Stimulated activated CD4-positive, alpha-beta T cell treated with anti-CD3 and anti-CD28 coated beads, Interleukin-4, amount 100 ng/mL, for 24 hours (primary cell): ENCODE measurements around the gene THSD4.

Experiments
- DNase-seq: peaks from one replicate; pipeline ENCODE4 v3.0.0-alpha.2; 2020

THSD4 gene

DNA sequence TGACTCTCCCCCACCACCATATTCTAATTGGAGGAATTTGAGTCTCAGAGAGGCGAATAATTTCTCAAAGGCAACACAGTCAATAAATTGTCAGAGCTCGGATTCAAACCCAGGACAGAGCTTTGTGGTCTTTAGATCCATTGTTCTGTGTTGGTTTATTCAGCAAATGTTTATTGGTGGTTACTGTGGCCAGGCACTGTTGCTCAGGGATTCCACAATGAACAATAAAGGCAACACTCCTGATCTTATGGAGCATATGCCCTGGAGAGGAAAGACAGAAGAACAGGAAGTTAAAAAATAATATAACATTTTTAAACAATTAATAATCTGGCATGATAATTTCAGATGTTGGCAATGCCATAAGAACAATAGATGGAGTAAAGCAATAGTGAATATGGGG, 403.4 kb downstream of the THSD4 start:
- DNase-seq = no peak

DNA sequence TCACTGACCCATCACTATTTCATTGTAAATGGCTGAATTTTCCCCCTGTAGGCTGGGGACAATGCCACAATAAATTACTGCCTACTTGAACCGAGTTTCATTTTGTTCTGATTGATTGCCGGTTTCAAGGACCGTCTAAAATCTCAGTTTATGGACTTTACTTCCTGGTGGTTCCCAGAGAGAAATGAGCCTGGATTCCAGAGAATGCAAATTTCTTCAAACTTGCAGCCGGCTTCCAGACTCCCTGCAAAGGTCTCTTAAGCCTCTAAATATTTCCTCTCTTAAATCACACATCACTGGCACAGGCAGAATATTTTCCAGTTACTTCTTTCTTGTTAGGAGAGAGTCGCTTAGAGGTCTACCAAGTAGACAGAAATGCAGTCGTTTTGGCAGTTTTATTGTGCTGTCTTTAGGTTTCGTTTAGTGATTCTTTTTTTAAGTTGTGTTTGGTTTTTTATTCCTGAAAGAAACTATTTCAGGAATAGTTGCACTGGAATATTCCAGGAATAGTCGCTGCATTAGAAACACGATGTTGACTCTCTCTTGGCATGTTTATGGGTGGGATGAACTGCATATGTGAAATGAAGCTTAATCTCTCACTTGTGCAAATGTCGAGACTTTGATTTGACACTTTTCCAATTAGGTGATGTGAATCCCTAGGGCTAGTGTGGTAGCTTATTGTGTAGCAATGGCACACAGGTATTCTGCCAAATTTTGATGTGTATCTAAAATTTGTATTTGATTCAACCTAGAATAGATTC, 411.0 kb downstream of the THSD4 start:
- no peak for DNase-seq

DNA sequence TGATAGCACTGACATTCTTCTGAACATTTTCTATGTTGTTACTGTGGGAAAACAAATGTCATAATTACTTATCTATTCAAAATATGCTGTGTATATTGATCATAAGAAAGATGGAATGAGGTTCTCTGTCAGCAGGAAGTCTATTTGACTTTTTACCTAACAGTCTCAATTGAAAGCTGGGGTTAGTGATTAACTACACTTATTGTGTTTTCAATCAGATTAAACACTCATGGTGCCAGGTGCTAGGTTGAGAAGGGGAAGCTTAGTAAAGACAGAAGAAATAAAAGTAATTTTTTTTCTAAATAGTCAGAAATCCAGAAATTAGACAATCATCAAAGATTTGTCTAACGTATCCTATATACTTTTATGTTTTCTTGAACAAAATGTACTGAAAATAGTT, 414.1 kb downstream of the THSD4 start:
- DNase-seq = no peak

DNA sequence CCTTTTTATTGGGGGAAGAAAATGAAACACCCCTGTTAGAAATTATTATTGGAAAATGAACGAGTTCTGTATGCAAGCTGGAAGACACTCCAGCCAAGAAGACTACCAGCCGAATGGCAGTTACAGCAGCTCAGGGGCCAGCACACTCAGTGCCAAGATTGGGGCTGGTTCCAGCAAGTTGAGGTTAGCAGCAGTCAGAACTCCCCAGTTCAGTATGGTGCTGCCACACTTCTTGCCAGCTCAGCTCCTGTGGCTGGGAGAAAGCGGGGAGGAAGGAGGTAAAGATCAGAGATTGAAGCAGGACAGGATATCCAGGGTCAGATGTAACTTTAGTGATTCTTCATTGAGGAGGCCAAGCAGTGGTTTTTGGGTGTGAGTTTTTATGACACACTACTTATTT, 414.8 kb downstream of the THSD4 start:
- DNase-seq = no peak

DNA sequence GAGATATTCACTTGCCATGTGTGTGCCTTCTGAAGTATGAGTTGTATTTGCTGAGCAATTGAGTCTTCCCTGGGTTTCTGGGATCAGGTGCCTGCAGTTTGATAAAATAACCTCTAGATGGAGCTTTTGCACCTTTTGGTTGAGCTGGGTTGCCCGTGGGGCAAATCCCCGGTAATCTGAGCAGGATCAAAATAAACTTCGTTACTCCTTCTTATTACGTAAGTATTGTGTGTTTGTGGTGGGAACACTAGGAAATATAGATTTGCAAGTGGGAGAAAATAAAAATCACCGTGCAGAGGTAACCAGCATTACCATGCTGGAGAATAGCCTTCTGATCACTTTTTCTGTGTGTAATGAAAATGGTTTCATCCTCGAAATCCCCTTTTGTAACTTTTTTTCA, 417.7 kb downstream of the THSD4 start:
- DNase-seq = no peak

DNA sequence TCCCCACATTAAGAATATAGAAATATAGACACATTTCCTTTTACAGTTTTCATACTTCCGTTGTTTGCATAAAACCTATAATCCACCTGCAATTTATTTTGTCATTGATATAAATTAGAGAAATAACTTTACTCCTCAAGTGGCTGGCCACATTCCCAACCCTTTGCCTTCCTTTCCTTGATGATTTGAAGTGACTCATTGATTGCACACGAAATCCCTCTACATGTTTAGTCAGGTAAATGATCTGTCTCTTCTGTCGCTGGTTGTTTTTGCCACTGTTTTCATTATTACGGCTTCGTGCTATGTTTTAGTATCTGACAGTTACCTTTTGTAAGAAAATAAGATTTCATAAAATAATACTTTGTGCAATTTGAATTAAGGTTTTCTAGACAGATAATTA, 422.9 kb downstream of the THSD4 start:
- DNase-seq = no peak

DNA sequence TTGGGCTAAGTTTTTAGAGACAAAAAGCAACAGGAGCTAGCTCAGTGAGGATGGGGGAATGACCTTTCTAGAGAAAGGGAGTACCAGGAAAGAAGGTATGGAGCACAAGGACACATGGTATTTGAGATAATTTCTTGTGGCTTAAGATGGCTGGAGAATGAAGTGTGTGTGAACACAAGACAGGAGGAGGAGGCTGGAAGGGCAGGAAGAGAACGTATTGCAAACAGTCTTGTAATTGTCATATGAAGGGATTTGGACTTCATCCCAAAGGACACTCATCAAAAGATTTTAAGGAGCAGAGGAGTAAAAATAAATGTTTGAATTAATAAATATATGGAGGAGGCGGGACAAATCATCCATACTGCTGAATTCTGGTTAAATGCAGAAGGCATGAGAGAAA, 426.5 kb downstream of the THSD4 start:
- no peak for DNase-seq

DNA sequence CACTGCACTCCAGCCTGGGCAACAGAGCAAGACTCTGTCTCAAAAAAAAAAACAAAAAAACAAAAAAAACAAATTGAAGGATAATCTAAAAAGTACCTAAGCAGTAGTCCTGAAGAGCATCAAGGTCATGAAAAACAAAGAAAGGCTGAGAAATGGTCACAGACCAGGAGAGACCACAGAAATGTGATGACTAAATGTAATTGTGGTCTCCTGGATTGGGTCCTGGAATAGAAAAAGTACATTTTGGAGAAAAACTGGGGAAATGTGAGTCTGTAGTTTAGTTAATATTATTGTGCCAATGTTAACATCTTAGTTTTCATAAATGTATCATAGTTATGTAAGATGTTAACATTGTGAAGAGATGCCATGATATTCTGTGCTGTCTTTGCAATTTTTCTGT, 427.6 kb downstream of the THSD4 start:
- DNase-seq = no peak

DNA sequence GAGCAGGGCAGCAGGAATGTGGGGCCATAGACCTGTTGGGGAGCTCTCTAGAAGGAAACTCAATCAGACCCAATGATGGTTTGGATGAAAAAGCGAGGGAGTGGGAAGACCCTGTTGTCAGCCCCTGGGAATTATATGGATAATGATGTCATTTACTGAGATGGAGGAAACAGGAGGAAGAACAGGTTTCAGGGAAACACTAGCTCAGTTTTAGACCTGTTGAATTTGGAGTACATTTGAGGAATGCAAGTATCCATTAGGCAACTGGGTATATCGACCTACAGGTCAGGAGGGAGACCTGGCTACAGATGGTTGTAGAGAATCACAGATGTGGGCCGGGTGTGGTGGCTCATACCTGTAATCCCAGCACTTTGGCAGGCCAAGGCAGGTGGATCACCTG, 428.1 kb downstream of the THSD4 start:
- DNase-seq = no peak

DNA sequence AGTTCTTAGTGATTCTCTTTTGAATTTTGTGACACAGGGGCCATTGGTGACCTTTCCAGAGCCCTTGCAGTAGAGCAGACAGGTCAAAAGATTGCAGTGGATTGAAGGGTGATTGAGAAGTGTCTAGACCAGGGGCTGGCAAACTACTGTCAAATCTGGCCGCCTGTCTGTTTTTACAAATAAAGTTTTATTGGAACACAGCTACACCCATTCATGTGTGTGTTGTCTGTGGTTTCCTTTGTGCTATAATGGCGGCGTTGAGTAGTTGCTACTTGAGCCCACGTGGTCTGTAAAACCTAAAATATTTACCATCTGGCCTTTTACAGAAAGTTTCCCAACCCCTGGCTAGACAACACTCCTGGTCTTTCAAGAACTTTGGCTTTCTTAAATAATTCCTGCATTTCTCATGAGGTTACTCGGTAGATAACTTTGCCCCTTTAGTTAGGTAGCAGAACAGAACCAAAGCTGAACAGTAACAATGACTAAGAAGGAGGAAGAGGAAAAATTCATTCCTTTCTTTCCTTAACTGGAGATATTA, 430.0 kb downstream of the THSD4 start:
- no peak for DNase-seq

DNA sequence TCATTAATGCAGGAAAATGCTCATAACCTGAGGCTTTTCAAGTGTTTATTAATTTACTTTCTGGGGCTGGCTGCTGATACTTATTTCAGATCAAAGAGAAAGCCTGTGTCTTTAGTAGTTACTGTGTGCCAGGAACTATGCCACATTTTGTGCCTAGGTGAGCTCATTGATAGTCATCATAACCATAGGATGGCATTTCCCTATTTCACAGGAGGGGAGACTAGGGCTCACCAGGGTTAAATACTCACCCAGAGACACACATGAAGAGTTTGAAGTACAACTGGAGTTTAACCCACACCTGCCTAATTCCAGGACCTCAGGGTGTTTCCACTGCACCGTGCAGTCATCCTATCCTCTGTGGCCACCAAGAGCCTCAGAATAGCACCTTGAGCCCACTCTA, 430.7 kb downstream of the THSD4 start:
- DNase-seq = no peak

DNA sequence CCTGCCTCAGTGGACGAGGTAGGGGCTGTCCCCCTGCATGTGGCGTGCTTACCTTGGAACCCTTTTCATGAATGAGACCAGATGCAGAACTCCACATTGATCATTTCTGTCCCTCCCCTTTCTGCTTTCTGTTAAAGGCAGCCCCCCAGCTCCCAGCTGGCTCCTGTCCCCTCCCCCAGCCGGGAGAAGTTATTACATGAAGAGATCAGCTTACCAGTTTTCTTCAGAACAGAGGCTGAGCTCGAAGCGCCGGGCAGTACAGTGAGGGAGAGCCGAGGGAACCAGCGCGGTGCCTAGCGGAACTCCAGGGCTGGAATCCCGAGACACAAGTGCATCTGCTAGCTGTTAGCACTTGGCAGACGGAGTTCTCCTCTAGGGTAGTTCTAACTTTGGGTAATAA, 431.7 kb downstream of the THSD4 start:
- no peak for DNase-seq

DNA sequence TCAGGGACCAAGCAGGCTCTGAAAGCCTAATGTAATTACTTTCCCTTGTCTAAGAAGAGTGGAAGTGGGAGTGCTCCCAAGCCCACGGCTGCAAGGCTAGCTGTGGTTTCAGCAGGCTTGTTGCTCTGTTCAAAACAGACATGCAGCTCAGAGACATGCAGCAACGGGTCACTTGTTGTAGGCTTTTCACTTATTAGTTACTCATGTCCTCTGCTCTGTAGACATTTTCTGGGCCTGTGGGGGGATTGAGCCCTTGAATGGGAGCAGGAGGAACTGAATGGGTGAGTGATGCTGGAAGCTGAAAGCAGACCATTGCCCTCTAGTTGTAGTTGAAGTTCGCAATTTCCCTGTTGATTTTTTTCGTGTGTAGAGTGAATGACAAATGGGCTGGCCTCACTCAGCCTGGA, 433.1 kb downstream of the THSD4 start:
- no peak for DNase-seq

DNA sequence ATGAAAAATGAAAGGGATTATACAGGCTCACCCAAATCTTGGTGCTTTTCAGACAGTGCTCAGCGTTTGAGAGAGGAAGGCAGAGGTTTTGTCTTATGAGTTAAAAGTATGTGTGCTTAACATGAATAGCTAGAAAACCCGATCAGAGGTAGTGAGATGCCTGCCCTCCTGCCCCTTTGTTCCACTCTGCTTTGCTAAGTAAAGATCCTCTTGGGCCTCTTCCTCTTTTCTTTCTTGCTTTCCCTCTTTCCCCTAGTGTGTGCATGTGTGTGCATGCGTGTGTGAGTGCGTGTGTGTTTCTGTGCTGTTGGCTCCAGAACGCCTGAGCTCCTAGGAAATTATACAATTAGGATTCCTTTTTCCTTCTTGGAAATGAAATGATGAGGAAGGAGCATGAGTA, 433.8 kb downstream of the THSD4 start:
- DNase-seq = no peak

DNA sequence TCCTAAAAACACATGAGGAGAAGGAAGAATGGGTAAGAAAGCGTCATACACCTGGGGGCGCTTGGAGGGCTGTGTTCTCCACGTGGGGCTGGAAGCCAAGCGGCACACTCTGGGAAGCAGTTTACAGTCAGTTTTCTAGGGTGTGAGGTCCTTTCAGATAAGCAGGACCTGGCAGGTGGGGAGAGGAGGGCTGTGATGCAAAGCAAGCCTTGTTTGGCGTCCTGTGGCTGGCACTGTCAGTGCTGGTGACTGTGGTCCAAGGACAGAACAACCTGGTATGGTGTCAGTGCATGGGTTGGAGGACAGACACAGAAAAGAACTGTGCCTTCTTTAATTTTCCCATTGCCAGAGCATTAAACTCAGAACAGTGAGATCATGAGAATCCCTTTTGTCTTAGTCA, 434.4 kb downstream of the THSD4 start:
- DNase-seq = no peak

DNA sequence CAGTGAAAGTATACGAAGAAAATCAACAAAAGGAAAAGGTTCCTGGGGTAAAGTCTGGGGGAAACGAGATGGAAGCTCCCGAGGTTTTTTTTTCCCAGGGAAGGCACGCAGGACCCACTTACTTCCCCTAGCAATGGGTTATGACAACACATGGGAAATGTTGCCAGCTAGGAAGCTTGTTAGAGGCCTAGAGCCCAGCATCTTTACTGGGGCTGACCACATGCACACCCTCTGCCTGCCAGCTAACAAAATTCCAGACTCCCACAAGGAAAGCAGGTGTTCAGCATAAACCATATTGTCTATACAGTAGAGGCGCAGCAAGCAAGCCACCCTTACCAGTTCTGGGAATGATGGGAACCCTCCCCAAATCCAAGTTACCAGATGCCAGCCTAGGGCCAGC, 436.3 kb downstream of the THSD4 start:
- no peak for DNase-seq

DNA sequence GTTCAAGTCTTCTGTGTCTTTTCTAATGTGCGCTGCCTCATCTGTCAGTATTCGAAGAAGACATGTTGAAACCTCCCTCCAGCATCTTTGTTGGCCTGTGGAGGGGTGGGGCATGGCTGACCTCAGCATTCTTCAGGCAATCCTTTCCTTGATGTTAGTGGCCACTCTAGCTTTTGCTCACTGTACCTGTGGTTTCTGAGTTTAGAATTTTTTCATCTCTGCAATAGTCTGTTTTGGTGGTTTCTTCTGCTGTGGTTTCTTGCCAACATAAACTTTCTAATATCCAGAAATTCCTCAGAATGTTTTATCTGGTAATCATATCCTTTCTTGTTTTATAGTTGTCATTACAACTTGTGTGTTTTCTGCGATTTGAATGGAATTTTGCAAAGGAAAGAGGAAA, 443.8 kb downstream of the THSD4 start:
- DNase-seq = no peak

DNA sequence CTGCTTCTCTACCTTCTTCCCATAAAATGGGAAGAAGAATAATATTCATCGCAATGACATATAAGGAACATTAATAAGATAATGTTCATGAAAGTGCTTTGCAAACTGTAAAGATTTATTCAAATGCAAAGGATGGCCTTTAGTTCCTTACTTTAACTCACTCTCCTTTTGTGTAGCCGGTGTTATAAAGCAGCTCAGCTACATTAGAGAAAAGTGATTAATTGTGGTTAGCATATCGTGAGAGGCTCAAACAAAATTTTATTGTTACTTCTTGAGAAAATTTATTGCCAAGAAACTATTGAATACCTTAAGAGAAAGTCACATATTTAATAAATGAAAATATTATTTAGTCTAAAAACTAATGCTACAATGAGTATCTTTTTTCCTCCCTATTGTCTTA, 444.3 kb downstream of the THSD4 start:
- DNase-seq = no peak

DNA sequence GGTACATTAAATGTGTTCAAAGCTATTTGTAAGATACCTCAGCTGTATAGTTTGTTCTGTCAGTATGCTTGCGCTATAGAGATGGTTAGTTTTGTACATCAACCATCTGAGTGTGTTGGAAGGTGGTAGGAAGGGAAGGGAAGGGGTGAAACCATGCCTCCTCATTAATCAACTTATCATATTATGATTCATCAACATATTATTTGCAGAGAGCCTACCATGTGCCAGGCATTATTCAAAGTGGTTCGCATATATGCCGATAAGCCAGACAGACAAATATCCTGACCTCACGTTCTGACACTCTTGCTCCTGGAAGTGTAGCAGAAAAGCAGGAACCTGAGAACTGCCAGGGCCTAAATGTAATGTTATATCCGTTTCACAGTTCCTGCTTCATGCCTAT, 447.0 kb downstream of the THSD4 start:
- DNase-seq = no peak

DNA sequence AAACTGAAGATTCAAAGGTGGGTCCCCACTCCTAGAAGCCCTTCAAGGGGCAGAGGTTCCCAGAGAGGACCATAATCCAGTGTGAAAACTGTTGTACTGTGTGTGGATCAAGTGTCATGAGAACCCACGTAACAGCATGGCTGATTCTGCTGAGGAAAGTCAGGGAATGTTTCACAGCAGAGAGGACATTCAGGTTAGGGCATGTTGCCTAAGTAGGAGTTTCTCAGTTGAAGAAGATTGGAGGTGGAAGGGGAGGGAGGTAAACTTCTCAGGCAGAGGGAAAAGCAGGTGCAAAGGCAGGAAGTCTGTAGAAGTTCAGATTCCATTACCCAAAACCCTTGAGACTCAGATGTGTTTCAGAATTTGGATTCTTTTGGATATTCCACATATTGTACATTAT, 448.9 kb downstream of the THSD4 start:
- DNase-seq = no peak

DNA sequence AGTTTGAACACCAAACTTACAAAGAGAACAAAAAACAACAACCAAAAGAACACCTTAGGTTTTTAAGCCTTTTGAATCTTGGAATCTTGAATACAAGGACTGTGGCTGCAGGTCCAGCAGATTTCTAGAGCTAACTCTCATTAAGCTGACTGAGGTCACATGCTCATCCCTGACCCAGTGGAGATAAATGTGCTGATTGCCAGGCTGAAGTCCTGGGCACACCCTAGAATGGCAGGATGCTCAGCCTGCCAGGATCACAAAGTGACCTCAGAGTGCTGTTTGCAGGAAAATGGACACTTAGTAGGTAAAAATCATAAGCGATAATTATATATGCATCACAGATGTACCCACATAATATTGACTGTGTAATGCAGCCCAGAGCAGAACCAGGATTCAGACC, 449.7 kb downstream of the THSD4 start:
- no peak for DNase-seq

DNA sequence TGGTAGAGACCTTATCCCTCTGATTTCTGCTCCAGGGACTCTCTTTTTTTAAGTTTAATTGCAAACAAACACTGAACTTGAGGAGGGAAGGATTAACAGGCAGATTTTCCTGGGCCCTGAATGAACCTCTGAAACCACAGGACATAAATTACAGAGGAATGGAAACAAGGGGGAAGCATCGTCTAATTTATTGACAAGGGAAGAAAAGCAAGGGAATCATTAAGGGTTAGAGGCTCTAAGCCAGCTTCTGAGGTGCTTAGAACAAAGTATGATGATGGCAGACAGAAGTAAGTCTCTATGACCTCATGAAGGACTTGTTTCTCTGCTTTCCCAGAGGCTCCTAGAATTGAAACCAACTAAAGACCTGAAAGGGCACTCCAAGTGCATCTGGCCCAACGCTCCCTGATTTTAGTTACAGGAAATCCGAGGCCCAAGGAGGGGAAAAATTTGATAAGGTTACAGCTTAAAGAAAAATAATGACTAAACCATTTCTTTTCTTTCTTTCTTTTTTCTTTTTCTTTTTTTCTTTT, 450.4 kb downstream of the THSD4 start:
- DNase-seq = no peak

DNA sequence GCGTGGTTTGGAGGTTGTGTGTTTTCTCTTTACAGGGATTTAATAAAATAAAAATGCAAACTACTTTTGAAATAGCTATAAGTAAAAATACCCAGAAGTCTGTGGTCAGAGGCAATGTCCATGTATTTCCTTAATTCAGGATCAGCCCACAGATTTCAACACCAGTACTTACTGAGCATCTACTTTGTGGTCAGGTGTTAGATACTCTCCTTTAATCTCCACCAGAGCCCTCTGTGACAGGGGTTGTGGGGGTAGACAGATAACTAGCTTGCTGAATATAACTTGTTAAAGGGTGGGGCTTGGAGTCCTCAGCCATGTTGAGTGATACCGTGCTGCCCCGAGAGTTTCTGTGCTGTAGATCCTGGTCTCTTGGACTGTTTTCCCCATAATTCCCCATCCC, 451.0 kb downstream of the THSD4 start:
- DNase-seq = no peak

DNA sequence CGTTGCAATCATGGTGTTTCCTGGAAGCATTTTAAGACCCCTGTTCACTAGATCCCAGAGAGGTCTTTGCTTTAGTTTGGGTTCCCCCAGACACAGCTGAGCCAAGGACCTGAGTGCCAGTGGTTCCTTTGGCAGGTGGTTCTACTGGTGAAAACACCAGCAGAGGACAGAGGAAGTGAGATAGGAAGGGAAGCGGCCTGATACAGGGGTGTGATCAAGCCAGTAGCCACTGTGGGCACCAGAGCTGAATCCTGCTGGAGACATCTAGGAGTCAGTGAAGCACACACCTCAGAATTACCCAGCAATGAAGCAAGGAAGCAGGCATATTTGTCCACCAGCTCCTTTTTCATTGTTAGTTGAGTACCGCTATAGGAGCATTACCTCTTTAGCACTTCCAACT, 451.9 kb downstream of the THSD4 start:
- no peak for DNase-seq

DNA sequence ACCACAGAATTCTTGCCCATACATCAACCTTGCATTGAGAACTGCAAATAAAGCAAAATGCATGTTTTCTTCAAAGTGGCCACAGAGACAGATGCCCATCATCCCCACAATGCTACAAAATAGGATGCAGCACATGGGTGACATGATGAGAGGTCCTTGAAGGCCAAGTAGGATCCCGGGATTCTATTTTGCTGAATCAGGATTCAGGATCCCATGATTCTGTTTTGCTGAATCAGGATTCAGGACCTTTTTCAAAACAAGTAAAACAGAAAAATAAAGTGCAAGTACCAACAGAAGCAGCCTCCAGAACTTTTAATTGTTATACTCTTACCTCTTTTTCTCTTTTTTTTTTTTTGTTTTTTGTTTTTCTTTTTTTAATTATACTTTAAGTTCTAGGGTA, 453.0 kb downstream of the THSD4 start:
- DNase-seq = no peak
